Fibroblast of pulmonary artery (primary cell): ENCODE results near the gene WNT3A.
A peak's percentile ranks its signal among the peaks of the same experiment; 100 is the strongest.
"Not testable (repeated sequence)": the region's sequence is repeated elsewhere in the genome, so short reads cannot be mapped to it uniquely, and the experiment has no call there.

Experiments used
- DNase-seq: peaks from one replicate; pipeline ENCODE4 v3.0.0-alpha.2; 2010; ENCODE audit warnings: low read depth
- H3K4me3 ChIP-seq: replicated peaks from 2 replicates; pipeline ENCODE4 v1.5.1; 2011; ENCODE audit warnings: low read depth, mild to moderate bottlenecking, control low read depth, low read length, moderate library complexity
- CTCF ChIP-seq: IDR thresholded peaks from 2 replicates; pipeline ENCODE4 v1.5.1; 2011; ENCODE audit warnings: mild to moderate bottlenecking, control low read depth, low read length, inconsistent platforms; ENCODE audit errors: missing control alignments

The WNT3A gene

GRCh38 chr1:227973724-227974288 lies 33.0 kb upstream of the WNT3A start:
- DNase-seq, H3K4me3 ChIP-seq: not testable (repeated sequence)

- DNase-seq, H3K4me3 ChIP-seq: not testable (repeated sequence)
These were observed 31.1 kb upstream of the WNT3A start for GRCh38 chr1:227975583-227976283.

GRCh38 chr1:227987181-227987580 lies 19.6 kb upstream of the WNT3A start:
- DNase-seq: no peak
- no peak for TF ChIP-seq CTCF
- no peak overlapping the region for H3K4me3 ChIP-seq

GRCh38 chr1:227994632-227995300 lies 12.0 kb upstream of the WNT3A start:
- no peak for TF ChIP-seq CTCF
- H3K4me3 ChIP-seq: no peak overlapping the region
- DNase-seq: no peak

GRCh38 chr1:227996187-227996950 lies 10.4 kb upstream of the WNT3A start:
- no peak for TF ChIP-seq CTCF
- no peak for DNase-seq
- H3K4me3 ChIP-seq: no peak overlapping the region

GRCh38 chr1:227998374-227999055 lies 8.3 kb upstream of the WNT3A start:
- no peak overlapping the region for H3K4me3 ChIP-seq
- no peak for DNase-seq
- TF ChIP-seq CTCF: no peak

- peak; percentile 79 for DNase-seq
- no peak overlapping the region for H3K4me3 ChIP-seq
- peak; percentile 88 for TF ChIP-seq CTCF
These were observed 7.5 kb upstream of the WNT3A start for GRCh38 chr1:227999056-227999930.
